A673 (cell line): ENCODE measurements around the gene BTBD8. TPM values are rescaled to one million over a fixed set of nuclear protein-coding genes. Genes with fewer than 3 reads are reported as not detected.

Experiments
- BruUV-seq: library from RNA; stranded (reverse); fragments of 400-500 nt; replicated peaks from 2 replicates; lab custom pipeline; 2021; lab: Mats Ljungman, UMichigan
- CTCF ChIA-PET: fragments of 300-600 bp; sonication (Branson Sonifier 250); formaldehyde crosslinking; loops from one replicate; lab custom pipeline; 2022; ENCODE audit warnings: antibody characterized with exemption; lab: Charles Lee
- POLR2A ChIA-PET: fragments of 300-600 bp; sonication (Branson Sonifier 250); formaldehyde crosslinking; loops from one replicate; lab custom pipeline; 2022; ENCODE audit warnings: antibody characterized with exemption; ENCODE audit not compliant: low non-redundant PET; lab: Charles Lee
- DNase-seq: peaks from one replicate; pipeline ENCODE4 v3.0.0-alpha.2; 2015; ENCODE audit warnings: low spot score
- H3K27ac ChIP-seq: fragments of 200-600 bp; sonication (generic); 2 replicates; pipeline ENCODE4 v1.5.1; 2016; ENCODE audit warnings: mixed run types, low read depth, mild to moderate bottlenecking, mixed read lengths, antibody characterized with exemption, low read length; ENCODE audit not compliant: poor library complexity, severe bottlenecking
- H3K27me3 ChIP-seq: fragments of 200-600 bp; sonication (generic); replicated peaks from 2 replicates; pipeline ENCODE4 v1.6.1; 2017; ENCODE audit warnings: mixed run types, low read depth, mild to moderate bottlenecking, mixed read lengths, antibody characterized with exemption, low read length; ENCODE audit not compliant: insufficient read depth, poor library complexity
- H3K36me3 ChIP-seq: fragments of 200-600 bp; sonication (generic); 2 replicates; pipeline ENCODE4 v1.6.1; 2016; ENCODE audit warnings: mixed run types, mild to moderate bottlenecking, mixed read lengths, antibody characterized with exemption, low read length; ENCODE audit not compliant: insufficient read depth, poor library complexity, severe bottlenecking
- H3K4me1 ChIP-seq: fragments of 200-600 bp; sonication (generic); 2 replicates; pipeline ENCODE4 v1.6.1; 2017; ENCODE audit warnings: mixed run types, mild to moderate bottlenecking, mixed read lengths, antibody characterized with exemption, low read length; ENCODE audit not compliant: insufficient read depth, poor library complexity, severe bottlenecking
- H3K4me3 ChIP-seq: fragments of 200-600 bp; sonication (generic); 2 replicates; pipeline ENCODE4 v1.5.1; 2016; ENCODE audit warnings: low read depth, mixed run types, mild to moderate bottlenecking, mixed read lengths, low read length; ENCODE audit not compliant: poor library complexity, severe bottlenecking
- H3K9me3 ChIP-seq: fragments of 200-600 bp; sonication (generic); 2 replicates; pipeline ENCODE4 v1.6.1; 2016; ENCODE audit warnings: mixed run types, low read depth, mild to moderate bottlenecking, mixed read lengths, antibody characterized with exemption, low read length; ENCODE audit not compliant: poor library complexity, severe bottlenecking
- EZH2 ChIP-seq: fragments of 200-600 bp; sonication (generic); IDR thresholded peaks from 2 replicates; pipeline ENCODE4 v1.6.1; 2017; ENCODE audit warnings: borderline replicate concordance, low read depth, mild to moderate bottlenecking, mixed read lengths, antibody characterized with exemption, low read length; ENCODE audit not compliant: poor library complexity, severe bottlenecking
- intact Hi-C: fragments of 100-400 bp; cut with micrococcal nuclease; formaldehyde crosslinking; loops from one replicate; pipeline ENCODE4 v1.10.0; 2022; ENCODE audit not compliant: unreplicated experiment
- total RNA-seq: library from RNA; stranded (reverse); gene quantifications from 2 replicates; pipeline ENCODE4 v1.2.3, GENCODE V29; 2021
- TF ChIP-seq, protein P1 (sequence below): fragments of 300-800, 200-600 bp; sonication (generic); conservative IDR thresholded peaks from 2 replicates; pipeline ENCODE4 v1.5.1; 2017; ENCODE audit warnings: low read depth, mild to moderate bottlenecking, antibody characterized with exemption, low read length, moderate library complexity, mixed read lengths

BTBD8 gene
- total RNA-seq, 1 experiment from 2014 or later = 1.4 TPM

DNA sequence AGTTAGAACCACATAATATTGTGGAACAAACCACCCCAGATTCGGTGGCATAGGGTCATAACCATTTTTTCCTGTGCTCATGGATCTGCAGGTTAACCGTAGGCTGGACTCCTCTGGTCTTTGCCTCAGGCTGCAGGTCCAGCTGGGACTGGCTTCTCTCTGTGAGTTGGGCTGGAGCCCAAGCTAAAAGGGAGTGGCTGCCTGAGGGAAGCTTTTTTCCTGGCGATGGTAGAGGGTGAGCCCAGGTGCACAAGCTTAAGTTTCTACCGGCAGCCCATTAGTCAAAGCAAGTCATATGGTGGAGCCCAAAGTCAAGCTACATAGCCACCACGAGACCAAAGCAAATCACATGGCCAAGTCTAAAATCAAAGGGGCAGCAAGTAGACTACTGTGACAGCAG is 36.5 kb upstream of the BTBD8 start:
- Histone ChIP-seq H3K27me3 (no peaks in the 10 kb centered on the region), H3K4me1 (no peaks in the 10 kb centered on the region), H3K4me3 (no peak overlapping the region), H3K27ac (no peak overlapping the region), H3K36me3 (no peaks in the 10 kb centered on the region), H3K9me3 (no peaks in the 10 kb centered on the region)
- DNase-seq = no peak
- TF ChIP-seq EZH2 = no peak
- TF ChIP-seq, protein P1, sequence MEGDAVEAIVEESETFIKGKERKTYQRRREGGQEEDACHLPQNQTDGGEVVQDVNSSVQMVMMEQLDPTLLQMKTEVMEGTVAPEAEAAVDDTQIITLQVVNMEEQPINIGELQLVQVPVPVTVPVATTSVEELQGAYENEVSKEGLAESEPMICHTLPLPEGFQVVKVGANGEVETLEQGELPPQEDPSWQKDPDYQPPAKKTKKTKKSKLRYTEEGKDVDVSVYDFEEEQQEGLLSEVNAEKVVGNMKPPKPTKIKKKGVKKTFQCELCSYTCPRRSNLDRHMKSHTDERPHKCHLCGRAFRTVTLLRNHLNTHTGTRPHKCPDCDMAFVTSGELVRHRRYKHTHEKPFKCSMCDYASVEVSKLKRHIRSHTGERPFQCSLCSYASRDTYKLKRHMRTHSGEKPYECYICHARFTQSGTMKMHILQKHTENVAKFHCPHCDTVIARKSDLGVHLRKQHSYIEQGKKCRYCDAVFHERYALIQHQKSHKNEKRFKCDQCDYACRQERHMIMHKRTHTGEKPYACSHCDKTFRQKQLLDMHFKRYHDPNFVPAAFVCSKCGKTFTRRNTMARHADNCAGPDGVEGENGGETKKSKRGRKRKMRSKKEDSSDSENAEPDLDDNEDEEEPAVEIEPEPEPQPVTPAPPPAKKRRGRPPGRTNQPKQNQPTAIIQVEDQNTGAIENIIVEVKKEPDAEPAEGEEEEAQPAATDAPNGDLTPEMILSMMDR = no peak
- CTCF ChIA-PET = no interaction called here
- intact Hi-C loops = no loop called here
- POLR2A ChIA-PET = no interaction called here
- BruUV-seq = no TSS peak

DNA sequence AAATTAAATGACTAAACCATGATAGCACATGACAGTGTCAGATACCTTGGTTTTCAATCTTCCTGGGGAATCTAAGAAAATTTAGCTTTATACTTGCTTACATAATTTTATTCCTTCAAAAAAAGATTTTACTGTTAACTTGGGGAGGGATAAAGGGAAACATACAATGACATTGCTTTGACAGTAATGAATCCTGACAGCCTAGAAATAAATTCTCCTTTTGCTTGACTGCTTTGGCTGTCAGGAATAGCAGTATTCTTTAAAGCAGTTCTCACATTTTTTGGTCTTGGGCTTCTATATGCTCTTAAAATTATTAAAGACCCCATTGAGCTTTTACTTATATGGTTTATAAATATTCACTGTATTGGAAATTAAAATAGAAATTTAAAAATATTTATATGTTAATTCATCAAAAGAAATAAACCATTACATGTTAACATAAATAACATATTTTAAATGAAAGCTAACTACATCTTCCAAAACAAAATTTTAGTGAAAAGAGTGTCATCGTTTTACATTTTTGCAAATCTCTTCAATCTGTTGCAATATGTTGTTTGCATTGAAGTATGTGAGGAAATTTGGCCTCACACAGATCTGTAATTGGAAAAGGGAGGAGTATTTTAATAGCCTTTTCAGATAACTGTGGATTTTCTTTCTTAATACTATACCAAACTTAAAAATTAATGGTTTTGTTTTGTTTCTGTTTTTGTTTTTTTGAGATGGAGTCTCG is 34.2 kb upstream of the BTBD8 start:
- CTCF ChIA-PET = no interaction called here
- Histone ChIP-seq H3K27ac (no peak overlapping the region), H3K27me3 (no peaks in the 10 kb centered on the region), H3K9me3 (no peaks in the 10 kb centered on the region), H3K36me3 (no peaks in the 10 kb centered on the region), H3K4me3 (no peak overlapping the region), H3K4me1 (no peaks in the 10 kb centered on the region)
- intact Hi-C loops = no loop called here
- BruUV-seq = no TSS peak
- no peak for DNase-seq
- POLR2A ChIA-PET = no interaction called here
- TF ChIP-seq, protein P1 = no peak
- TF ChIP-seq EZH2 = no peak

DNA sequence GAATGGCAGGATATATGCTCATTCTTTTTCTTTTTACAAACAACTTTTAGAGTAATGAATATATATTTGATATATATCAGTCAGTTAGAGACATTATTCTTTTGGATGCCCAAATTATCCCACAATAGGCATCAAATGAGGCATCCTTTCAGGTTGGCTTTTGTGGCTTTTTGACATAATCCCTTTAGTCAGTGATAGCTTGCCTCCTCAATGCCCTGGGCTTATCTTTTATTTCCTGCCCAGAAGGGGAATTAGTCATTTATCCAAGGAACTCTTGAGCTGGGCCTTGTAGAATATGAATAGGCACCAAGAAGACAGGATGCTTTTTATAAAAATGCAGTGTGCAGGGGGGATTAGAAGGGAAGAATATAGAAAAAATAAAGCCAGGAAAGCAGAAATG is 28.2 kb upstream of the BTBD8 start:
- BruUV-seq = no TSS peak
- H3K27ac ChIP-seq = no peak overlapping the region
- POLR2A ChIA-PET = no interaction called here

More for the DNA sequence above, 28.2 kb upstream of the BTBD8 start:
- TF ChIP-seq, protein P1 = no peak
- no peak for TF ChIP-seq EZH2
- DNase-seq = peak; percentile 17
- H3K4me1 ChIP-seq = no peaks in the 10 kb centered on the region
- no peaks in the 10 kb centered on the region for H3K9me3 ChIP-seq
- H3K36me3 ChIP-seq = no peaks in the 10 kb centered on the region
- intact Hi-C loops = no loop called here
- no peak overlapping the region for H3K4me3 ChIP-seq
- CTCF ChIA-PET = no interaction called here
- H3K27me3 ChIP-seq = no peaks in the 10 kb centered on the region
